ENCODE results near the gene RALY.

The RALY gene

DNA sequence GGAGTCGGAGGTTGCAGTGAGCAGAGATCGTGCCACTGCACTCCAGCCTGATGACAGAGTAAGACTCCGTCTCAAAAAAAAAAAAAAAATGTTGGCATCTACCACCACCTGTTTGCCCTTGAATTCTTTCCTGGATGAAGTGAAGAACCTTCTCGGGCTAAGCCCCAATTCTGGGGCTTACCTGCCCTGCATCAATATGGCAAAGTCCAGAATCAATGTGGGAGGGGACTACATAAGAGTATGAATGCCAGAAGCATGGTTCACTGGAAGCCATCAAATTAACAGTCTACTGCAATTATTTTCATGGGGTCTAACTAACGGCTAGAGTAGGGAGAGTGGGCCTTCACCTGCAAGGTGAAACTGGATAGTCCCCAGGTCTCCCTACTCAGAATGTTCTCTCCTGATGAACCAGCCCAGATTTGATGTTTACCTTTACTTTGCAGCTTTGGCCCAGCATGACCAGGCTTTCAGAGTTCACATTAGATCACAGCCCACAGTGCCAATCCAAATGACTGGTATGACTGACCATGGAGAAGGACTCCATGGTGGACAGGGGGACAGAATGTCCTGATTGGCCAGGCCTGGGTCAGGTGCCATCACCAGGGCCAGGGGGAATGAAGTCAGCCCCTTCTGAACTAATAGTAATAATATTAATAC, 7.0 kb upstream of the RALY start:
- no peak for DNase-seq (ENCODE audit: low spot score)

DNA sequence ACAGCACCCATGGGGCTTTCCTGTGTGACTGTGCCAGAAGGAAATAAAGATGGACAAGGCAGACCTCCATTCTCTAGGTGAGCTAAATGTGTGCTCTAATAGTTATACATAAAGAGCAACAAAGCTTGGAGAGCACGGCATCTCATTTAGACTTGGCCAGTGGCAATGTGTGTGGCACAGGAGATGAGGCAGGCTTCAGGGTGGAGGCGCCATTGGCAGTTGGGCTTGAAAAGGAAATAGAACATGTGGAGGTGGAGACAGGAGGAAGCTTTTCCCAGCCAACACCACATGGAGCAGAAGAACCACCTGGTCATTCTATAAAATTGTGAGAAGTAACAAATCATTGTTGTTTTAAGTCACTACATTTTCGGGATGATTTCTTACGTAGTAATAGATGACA, 3.6 kb upstream of the RALY start:
- no peak for DNase-seq (ENCODE audit: low spot score)

DNA sequence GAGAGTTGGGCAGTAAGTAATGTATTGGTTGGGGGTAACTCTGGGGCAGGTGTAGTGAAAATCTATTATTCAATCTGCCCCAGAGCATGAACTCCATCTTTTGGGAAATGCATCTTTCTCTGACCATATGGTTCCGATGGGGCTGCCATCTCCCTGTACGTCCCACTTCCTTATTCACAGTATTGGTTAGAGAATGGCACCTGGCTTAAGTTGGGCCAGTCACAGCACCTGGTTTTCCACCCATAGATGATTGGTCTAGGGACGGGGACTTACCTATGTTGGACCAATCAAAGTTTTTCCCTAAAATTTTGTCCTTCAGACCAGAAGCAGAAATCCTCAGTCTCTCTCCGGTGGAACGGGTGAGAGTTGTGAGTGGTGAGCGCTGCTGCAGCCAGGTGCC, 2.2 kb upstream of the RALY start:
- DNase-seq (ENCODE audit: low spot score), result no peak

DNA sequence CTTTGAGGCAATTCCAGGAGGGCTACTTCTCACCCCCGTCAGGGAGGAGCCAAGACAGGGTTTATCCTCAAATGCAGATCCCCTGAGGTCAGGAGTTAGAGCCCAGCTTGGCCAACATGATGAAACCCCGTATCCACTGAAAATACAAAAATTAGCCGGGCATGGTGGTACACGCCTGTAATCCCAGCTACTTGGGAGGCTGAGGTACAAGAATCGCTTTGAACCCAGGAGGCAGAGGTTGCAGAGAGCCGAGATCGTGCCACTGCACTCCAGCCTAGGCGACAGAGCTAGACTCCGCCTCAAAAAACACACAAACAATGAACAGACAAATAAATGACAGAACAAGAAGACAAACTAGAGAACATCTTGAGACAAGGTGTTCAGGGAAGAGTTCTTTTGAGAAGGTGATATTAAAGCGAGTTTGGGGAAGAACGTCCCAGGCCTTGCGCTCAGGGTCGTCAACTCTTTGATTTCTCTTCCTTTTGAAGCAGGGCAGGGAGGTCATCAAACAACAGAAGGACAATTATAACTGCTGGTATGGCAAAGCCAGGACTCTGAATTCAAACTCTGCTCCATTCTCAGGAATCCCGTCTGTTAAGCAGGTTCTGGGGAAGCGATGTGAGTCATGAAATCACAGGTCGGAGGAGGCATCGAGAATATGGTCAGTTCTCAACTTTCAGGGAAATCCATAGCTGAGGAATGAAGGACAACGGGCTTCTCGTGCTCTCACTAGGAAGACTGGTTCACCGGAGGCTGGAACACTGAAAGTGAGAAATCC, 1.4 kb upstream of the RALY start:
- no peak for DNase-seq (ENCODE audit: low spot score)

DNA sequence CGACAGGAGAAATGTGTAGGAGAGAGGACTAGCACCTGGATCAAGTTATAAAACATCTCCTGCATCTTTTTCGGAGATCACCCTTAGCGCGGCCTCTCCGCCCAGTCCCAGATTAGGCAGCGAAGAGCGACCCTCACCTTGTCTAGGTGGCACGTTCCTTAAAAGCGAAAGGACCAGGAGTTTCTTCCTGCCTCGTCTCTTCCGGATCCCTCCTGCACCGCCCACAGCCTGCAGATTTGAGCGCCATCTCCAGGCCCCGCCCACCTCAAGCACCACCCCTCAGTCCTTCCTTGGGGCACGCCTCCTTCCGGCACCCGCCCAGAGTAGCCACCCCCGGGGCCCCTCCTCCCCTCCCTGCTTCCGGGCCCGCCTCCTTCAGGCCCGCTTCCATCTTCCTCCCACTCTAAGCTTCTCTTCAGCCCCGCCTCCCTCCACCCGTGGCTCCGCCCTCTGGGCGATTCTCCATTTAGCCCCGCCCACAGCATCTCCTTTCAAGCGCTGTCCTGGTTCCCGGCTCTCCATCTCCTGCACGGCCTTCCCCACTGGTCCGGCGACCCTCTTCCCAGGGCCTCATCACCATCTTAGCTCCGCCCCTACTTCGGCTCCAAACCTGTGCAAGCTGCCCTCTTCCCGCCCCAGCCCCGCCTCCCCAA, 662 bp upstream of the RALY start:
- peak; percentile 100 for DNase-seq (ENCODE audit: low spot score)

DNA sequence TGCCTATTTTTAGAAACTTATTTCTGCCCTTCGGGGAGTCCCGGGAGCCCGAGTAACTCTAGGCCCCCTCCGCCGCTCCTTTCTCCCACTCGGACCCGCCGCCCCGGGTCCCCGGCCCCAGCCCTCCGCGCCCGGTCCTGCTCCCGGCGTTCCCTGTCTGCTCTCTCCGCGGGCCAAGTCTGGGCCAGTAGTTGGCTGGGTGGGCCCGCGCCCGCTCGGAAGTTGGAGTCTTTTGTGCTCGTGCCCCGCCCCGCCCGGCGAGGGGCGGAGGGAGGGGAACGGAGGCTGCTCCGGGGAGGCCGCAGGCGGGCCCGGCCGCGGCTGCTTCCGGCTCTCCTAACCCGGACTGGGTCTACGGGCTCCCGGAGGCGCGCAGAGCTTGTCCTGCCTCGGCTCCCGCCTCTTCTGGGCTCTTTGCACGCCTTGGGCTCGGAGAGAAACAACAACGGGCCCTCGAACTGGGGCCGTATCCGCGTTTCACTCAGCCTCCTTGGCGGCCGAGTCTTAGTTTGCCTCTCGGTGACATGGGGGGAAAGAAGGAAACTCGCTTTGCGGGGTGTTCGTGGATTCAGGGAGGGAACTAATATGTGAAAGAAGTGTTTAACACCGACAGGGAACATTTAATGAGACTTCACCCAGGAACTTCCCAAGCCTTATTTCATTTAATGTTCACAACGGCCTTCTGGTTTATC, 657 bp downstream of the RALY start:
- DNase-seq (ENCODE audit: low spot score), result peak; percentile 89

DNA sequence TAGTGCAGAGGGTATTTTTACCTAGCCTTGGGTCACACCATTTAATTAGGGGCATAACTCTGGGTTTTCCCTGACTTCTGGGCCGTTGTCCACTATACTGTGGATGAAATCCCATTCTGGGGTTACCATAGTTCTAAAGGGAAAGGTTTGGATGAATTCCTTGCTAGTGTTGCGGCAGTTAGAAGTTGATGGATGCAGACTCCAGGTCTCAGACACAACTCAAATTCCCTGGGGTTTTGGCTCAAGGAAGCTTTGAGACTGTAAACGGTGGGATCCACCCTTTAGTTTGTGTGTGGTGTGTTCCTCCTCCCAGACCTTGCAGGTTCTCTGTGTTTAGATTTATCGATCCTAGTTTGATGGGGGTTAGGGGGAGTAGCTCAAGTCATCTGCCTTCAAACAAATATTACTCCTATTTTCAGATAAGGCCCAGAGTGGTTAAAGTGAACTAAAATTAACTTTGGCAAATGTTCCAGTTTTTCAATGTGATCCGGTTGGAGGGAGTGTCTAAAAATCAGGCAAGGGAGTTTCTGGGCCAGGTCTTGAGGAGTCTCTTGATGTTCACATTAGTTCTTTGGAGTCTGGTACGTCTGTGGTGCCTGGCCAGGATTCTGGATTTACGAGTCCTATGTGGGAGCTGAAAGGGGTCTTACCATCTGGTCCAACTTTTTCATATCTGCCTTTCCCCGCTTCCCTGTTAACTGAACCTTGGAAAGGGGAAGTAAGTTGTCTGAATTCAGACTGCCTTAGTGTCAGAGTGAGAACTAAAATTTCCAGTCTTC, 1.5 kb downstream of the RALY start:
- no peak for DNase-seq (ENCODE audit: low spot score)

DNA sequence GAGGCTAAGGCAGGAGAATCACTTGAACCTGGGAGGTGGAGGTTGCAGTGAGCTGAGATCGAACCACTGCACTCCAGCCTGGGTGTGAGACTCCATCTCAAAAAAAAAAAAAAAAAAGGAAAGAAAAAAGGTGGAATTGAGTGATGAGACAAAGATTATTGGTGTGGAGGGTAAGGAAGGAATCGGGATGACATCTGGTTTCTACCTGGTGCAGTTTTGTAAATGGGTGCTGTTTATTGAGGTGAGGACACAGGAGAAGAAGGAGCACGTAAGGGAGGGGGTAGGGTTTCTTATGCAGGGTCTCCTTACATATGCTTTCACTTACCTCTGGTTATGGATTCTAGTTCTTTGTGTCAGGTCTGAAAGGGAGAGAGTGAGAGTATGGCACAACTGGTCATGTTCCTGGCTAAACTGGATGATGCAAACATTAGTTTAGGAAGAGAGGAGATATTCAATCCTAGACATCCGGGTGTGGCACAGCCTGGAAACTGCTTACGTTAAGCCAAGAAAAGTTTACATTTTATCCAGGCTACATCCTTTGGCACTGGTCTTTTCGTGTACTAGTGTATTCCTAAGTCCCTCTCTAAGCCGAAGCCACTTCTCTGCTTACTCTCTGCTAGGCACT, 5.4 kb downstream of the RALY start:
- DNase-seq (ENCODE audit: low spot score), result no peak

DNA sequence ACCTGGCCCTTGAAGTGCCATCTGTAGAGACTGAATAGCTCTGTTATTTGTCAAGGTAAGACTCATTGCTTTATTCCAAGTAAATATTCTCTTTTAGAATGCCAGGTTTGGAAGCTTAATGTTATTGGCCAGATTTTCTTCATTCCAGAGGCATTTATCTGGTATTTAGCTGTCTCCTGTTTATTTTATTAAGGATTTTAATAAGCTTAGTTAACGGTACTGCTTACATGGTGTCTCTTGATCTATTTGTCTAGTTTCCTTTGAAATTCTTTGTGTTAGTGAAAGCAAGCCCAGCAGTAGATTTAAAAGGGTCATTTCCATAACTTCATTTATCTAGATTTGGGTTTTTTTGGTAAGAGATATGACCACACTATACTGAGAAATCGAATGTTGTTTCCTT, 7.7 kb downstream of the RALY start:
- no peak for DNase-seq (ENCODE audit: low spot score)

DNA sequence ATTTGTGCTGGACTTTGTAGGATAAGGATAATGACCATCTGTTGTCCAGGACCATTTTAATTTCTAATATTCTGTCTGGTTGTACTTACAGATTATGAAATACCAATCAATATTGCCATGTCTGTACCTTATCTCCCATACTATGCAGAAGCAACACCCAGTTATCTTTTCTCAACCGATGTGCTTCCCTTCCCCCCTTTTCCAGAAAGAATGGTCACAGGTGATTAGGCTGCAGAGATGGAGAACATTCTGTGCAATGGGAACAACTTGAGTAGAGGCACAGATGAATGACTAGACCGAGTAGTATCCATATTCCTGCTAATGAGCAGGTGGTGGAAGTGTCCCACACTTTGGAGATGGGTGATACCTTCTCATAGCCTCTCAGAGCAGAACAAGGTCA, 10.5 kb downstream of the RALY start:
- no peak for DNase-seq (ENCODE audit: low spot score)

DNA sequence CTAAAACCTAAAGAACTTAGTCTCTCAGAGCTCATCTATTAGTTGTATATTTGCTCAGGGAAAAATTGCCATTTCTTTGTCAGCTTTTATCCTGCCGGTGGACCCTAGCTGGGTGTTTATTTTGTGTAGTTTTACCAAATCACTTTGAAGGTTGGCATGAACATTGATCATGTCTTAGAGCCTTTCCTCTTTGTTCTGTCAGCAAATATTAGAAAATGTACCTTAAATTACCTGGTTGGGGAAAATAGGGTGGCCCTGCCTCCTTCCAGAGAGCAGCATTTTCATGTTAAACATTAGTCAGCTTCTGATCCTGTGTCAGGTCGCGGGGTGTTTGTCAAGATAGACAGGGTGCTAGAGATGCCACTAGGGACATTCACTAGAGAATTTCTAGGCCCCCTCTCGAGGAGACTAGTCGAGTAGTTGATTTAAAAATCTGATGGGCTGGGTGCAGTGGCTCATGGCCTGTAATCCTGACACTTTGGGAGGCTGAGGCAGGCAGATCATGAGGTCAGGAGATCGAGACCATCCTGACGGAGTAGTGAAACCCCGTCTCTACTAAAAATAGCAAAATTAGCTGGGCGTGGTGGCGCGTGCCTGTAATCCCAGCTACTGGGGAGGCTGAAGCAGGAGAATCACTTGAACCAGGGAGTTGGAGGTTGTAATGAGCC, 11.2 kb downstream of the RALY start:
- DNase-seq (ENCODE audit: low spot score), result no peak

DNA sequence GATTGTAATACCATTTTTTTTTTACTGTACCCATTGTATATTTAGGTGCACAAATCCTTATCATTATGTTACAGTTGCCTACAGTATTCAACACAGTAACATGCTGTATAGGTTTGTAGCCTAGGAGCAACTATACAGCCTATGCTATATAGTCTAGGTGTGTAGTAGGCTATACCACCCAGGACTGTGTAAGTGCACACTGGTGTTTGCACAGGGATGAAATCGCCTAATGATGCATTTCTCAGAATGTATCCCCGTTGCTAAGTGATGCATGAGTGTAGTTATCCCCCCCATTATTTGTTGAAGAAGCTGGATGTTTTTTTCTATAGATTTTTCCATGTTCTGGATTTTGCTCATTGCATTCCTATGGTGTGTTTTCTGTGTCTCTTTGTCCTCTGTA, 12.9 kb downstream of the RALY start:
- DNase-seq (ENCODE audit: low spot score), result no peak

DNA sequence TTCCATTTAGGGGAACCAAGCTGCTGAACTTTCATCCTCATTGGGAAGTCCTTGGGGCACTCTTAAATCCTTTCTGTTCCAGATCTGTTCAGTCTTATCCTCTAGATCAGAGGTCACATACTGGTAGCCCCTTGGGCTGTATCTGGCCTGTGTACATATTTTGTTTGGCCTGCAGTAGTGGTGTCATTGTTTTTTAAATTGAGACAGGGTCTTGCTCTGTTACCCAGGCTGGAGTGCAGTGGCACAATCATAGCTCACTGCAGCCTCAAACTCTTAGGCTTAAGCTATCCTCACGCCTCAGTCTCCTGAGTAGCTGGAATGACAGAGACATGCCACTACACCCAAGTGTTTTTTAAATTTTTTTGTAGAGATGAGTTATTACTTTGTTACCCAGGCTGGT, 14.8 kb downstream of the RALY start:
- no peak for DNase-seq (ENCODE audit: low spot score)

DNA sequence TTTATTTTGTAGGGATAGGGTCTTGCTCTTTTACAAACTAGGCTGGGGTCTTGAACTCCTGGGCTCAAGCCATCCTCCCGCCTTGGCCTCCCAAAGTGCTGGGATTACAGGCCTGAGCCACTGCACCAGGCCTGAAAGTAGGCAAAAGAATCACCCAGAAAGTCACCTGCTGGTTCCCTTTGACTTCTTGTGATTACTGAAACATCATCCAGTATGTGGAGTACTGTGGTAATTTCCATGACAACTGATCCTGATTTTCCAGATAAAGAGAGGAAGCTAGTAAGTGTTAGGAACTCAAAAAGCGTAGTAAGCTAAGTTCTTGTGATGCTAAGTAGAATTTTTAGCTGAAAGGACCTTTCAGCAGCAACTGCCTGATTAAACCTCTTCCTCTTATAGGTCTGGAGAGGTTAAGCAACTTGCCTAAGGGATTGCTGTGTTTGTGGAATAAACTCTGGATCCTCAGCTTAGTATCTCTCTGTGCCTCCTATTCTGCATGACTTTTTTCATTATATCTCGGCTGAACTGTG, 16.8 kb downstream of the RALY start:
- DNase-seq (ENCODE audit: low spot score), result no peak

DNA sequence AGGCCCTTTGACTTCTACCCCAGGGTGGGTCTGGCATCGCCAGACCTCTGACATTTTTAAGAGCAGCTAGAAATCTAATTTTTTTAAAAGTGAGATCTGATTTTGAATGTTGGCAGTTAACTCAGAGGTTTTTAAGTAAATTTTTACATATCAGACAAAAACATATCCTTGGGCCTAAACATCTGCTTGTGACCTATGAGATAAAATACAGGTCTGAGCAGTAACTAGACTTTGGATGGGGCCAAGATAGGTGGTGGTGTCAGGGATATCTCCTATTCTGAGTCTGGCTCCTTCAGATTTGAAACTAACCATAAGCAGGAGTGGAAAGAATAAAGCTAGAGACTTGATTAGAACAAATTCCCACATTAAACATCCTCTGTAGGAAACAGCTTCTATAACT, 17.6 kb downstream of the RALY start:
- DNase-seq (ENCODE audit: low spot score), result no peak

DNA sequence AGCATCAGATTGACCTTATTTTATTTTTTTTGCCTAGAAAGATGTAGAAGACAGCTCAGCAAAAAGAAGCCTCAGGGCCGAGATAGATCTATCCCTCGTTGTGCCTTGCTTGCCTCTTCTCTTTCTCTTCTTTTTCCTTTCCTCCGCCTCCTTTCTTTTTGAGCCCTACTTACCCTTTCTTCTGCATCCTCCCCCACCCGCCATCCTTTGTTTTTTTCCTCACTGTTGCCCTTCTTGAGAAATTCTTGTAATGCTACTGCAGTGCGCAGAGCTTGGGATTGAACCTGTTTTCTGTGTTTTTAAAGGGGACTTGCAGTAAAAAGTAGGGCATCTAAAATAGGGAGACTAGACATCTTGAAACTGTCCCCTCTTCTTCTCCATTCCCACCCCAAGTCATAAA, 18.6 kb downstream of the RALY start:
- DNase-seq (ENCODE audit: low spot score), result no peak

DNA sequence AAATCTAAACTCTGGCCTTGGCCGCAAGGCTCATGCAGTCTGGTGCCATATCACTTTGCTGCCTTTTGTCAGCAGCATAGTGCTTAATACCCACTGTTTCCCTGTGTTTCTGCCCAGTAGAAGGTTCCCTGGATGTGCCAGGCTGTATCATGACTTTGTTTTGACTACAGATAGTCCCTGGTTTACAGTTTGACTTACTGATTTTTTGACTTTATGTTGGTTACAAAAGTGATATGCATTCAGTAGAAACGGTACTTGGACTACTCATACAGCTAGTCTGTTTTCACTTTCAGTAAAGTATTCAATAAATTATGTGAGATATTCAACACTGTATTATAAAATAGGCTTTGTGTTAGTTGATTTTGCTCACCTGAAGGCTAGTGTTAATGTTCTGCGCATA, 19.0 kb downstream of the RALY start:
- no peak for DNase-seq (ENCODE audit: low spot score)

DNA sequence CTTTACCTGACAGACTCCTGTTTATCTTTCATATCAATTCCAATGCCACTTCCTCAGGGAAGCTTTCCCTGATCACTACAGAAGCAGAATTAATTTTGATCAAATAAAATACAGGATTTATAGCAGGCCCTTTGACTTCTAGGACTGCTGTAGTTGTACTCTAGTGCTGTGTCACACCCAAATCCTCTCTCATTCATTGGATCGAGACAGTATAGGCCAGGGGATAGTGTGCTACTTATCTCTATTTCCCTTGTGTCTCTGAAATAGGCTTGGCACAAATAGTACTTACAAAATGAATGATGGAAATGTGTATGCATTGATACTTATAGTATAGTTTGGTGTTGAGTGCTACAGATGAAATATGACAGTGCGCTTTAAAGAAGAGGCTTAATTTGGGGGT, 19.8 kb downstream of the RALY start:
- DNase-seq (ENCODE audit: low spot score), result no peak

DNA sequence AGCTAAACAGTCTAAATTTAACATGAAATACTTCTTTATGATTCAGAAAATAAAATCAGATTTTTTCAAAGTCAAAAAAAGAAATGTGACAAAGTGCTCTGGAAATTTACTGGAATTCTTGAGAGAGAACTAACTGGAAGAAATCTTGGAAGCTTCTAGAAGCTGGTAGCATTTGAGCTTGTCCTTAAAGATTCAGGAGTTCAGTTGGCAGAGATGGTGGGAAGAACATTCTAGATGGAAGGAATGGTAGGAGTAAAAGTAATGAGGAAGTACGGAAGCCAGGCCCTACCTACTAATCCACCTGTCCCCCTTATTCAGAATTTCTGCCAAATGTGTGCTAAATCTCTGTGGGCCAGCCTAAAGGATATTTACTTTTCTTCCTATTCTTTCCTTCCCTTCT, 21.2 kb downstream of the RALY start:
- no peak for DNase-seq (ENCODE audit: low spot score)

DNA sequence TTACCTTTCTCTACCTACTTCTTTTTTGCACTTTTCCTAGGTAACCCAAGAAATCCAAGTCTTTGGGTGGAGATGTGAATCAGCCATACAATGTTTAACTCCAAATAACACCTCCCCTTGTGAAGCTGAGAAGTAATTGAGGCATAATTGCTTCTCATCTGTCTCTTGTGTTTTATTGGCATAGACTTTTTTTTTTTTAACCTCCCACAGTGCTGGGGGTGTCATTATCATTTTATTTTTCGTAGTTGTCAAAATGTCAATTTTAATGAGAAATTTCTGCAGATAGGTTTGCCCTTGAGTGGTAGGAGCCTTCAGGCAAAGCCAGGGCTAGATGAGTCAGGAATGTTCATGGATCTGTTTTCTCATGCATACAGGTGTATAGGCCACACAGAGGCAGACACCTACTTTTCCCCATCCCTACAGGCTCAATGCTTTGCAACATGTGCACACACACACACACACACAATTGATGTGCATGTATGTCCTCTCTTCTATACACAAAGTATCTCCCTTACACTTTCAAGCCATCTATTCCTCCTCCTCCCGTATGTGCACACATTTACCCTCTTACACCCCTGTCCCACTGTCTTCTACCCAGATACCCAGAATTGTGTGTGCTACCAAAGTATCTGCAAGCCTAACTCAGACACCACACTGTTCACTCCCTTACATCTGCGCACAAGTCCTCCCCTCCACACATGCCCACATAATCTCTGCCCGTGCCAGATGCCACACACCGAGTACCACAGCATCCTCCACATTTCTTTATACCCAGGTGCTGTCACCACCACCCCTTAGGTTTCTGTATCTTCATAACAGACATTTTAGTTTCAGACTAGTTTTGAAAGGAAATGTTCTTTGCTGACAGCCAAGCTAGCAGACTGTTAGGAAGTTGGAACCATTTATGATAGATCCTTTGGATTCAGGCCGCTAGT, 22.0 kb downstream of the RALY start:
- DNase-seq (ENCODE audit: low spot score), result no peak

Data from left forelimb (tissue), 1 donor.